NCI-H2171 treated with DMSO at 0.1 percent for 48 hours (cell line): ENCODE data around the gene SLC7A14.

Experiments
- DNase-seq: peaks from one replicate; lab custom pipeline; 2025; lab: John Stamatoyannopoulos, UW

SLC7A14 gene

GRCh38 chr3:170534227-170534626 lies 51.6 kb downstream of the SLC7A14 start:
- no peak for DNase-seq

- peak; percentile 98 for DNase-seq
Observed at GRCh38 chr3:170532573-170532972, 53.3 kb downstream of the SLC7A14 start.

GRCh38 chr3:170531657-170532335 lies 54.1 kb downstream of the SLC7A14 start:
- peak; percentile 57 for DNase-seq

- no peak for DNase-seq
Observed at GRCh38 chr3:170531054-170531453, 54.8 kb downstream of the SLC7A14 start.

DNA sequence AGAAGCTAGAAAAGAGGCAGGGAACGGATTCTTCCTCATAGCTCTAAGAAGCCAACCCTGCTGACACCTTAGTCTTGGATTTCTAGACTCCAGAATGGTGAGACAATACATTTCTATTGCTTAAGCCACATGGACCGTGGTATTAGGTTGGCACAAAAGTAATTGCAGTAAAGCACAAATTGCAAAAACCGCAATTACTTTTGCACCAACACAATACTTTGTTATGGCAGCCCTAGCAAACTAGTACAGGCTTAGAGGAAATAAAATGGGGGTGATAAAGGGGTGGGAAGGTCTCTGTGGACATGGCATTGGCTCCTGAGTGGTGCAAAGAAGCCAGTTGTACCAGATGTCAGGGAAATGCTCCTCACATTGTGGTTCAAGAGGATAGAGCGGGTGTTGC lies 56.0 kb downstream of the SLC7A14 start:
- peak; percentile 47 for DNase-seq

GRCh38 chr3:170529346-170529745 lies 56.5 kb downstream of the SLC7A14 start:
- peak; percentile 89 for DNase-seq

DNA sequence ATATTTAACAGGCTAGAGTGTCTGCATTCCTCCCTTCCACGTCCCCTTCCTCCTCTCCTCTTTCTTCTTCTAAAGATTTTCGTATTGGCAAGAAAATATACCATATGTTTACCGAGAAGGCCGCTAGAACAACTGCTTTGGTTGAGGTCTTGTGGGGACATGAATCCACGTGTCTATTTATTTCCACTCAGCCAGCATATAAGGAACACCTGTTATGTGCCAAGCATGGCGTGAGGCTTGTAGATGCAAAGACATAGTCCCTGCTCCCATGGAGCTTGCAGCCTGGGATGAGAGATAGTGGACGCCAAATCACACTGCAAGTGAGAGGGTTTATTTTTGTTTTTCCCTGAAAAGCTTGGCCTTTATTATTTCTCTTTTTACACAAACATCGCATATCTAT lies 57.1 kb downstream of the SLC7A14 start:
- DNase-seq, result peak; percentile 96

DNA sequence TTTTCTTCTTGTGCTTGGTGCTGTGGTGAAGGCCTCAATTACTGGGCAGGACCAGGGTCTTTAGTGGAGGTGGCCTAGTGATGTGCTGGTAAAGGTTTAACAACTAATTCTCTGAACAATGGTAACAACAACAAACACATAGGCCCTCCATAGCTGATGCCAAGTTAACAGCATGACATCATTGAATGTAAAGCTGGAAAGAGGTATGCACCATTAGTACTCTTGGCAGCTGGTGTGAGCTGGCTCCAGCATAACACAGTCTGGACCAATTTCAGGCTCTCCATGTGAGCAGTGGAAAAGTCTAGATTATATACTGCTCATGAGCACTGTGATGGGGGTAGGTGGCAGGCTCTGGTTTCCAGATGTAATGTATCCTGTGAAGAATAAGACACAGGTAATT lies 61.8 kb downstream of the SLC7A14 start:
- peak; percentile 49 for DNase-seq

DNA sequence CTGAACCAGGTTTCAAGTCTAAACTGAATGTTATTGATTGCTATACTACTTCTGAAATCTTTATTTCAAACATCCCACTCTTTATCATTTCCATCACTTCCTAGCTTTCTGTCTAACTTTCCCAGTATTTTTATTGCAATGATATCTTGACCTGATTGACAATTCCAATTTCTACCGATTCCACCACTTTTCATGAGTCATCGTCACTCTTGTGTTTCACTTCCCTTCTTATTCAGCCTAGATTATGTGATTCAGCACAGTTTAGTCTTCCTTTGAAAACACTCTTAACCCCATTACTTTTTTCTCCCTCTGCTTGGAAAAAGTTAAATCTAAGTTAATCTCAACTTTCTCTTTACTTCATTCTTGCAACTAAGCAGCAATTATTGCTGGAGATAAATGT lies 62.6 kb downstream of the SLC7A14 start:
- no peak for DNase-seq

DNA sequence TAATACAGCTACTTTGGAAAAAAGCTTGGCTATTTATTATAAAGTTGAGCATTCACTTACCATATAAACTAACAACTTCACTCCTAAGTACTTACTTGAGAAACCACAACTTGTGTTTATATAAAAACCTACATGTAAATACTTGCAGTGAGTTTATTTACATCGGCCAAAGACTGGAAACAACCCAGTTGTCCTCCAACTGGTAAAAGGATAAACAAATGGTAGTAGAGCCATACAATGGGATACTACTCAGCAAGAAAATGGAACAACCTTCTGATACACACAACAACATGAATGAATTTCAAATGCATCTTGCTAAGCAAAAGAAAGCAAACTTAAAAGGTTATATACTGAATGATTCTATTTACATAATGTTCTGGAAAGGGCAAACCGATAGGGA lies 63.7 kb downstream of the SLC7A14 start:
- DNase-seq, result no peak

GRCh38 chr3:170520996-170521395 lies 64.9 kb downstream of the SLC7A14 start:
- no peak for DNase-seq

DNA sequence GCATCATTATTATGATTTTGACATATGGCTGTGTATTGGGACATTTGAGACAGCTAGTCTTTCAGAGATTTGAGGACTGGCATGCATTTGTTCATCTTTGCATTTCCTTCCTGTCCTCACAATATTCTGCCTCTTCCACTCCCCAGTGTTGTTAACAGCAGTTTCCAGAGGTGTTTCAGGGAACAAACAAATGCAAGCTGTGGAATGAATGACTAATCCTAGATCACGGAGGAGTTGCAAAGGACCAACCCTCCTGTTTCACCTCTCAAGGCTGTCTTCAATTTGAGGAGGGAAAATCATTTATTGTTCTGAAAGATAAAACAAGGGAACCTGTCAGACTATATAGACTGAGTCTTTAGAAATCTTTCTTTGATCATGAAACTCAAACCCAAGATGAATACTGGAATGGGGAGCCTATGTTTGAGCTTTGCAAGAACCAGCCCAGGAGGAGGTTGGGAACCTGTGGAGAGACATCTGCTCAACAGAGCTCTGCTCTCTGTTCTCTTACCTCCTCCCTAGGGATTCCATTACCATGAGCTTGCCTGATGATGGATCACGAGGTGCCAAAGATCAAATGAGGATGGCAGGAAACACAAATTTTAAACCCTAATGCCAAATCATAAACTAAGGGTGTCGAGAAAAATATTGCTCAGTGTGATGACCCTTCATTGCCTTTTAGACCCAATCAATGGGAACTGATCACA lies 68.5 kb downstream of the SLC7A14 start:
- peak; percentile 85 for DNase-seq

GRCh38 chr3:170513642-170514041 lies 72.2 kb downstream of the SLC7A14 start:
- no peak for DNase-seq

GRCh38 chr3:170511371-170511770 lies 74.5 kb downstream of the SLC7A14 start:
- peak; percentile 74 for DNase-seq

- DNase-seq, result no peak
Observed at GRCh38 chr3:170508839-170509238, 77.0 kb downstream of the SLC7A14 start.

DNA sequence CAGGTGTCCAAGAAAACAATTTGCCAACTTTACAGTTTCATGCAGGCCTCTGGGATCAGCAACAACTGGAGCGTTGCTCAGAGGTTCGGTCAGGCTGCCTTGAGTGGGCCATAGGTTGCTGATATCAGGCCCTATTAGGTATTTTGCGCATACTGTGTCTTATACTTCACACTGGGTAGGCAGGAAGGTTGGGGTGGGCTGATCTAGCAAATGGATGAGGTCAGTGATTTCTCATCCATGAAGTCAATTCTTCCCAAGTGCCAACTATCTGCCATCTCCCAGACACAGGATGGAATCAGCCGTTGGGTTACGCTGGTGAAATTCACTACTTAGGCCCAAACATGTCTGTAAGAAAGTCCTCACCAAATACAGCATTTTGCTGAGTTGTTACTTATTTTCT lies 77.6 kb downstream of the SLC7A14 start:
- no peak for DNase-seq

DNA sequence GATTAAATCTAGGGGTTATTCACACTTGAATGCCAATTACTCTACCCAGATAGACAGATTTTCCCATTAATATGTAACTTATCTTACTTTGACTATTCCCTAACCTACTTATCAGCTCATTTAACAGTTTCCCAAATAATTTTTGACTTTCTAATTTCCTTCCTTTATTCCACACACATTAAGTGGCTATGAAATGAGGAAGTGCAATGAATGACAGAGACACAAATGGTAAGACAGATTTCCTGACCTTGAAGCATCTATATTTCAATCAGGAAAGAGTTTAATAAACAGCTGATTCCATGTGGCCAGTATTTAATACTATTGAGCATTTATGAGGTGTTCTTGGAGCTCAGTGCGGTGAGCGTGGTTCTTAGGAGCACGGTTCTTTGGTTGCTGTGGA lies 78.8 kb downstream of the SLC7A14 start:
- DNase-seq, result no peak

GRCh38 chr3:170506556-170506955 lies 79.3 kb downstream of the SLC7A14 start:
- DNase-seq, result peak; percentile 26

GRCh38 chr3:170502297-170502696 lies 83.6 kb downstream of the SLC7A14 start:
- DNase-seq, result no peak

DNA sequence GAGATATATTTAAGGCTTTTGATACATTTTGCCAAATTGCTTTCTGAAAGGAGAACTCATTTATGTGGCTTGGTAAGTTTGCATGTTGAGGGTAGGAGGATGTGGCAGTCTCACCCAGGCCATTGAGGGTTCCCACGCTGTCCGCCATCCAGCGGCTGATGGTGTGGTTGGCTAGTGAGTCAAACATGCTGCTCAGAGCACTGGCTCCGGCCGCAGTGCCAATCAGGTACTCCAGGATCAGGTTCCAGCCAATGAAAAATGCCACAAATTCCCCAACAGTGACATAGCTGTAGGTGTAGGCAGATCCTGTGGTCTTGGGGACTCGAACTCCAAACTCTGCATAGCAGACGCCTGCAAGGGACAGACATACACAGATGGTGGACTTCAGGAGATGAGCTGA lies 84.9 kb downstream of the SLC7A14 start:
- DNase-seq, result no peak

- DNase-seq, result no peak
Observed at GRCh38 chr3:170500462-170500861, 85.4 kb downstream of the SLC7A14 start.

- DNase-seq, result no peak
Observed at GRCh38 chr3:170499562-170500156, 86.2 kb downstream of the SLC7A14 start.
